Activated naive CD8-positive, alpha-beta T cell (primary cell): ENCODE results near the gene HOXD12.

Source experiments
- H3K27ac Mint-ChIP-seq: one replicate; pipeline ENCODE4 v1.8.0; 2021; ENCODE audit warnings: mixed read lengths
- H3K27me3 Mint-ChIP-seq: one replicate; pipeline ENCODE4 v1.8.0; 2021; ENCODE audit warnings: mixed read lengths
- H3K36me3 Mint-ChIP-seq: one replicate; pipeline ENCODE4 v1.8.0; 2021; ENCODE audit warnings: mixed read lengths
- H3K4me1 Mint-ChIP-seq: one replicate; pipeline ENCODE4 v1.8.0; 2021; ENCODE audit warnings: low read depth, mixed read lengths
- H3K4me3 Mint-ChIP-seq: one replicate; pipeline ENCODE4 v1.8.0; 2021; ENCODE audit warnings: mild to moderate bottlenecking, mixed read lengths
- H3K9me3 Mint-ChIP-seq: one replicate; pipeline ENCODE4 v1.8.0; 2021; ENCODE audit warnings: low read depth, mixed read lengths

HOXD12 gene

DNA sequence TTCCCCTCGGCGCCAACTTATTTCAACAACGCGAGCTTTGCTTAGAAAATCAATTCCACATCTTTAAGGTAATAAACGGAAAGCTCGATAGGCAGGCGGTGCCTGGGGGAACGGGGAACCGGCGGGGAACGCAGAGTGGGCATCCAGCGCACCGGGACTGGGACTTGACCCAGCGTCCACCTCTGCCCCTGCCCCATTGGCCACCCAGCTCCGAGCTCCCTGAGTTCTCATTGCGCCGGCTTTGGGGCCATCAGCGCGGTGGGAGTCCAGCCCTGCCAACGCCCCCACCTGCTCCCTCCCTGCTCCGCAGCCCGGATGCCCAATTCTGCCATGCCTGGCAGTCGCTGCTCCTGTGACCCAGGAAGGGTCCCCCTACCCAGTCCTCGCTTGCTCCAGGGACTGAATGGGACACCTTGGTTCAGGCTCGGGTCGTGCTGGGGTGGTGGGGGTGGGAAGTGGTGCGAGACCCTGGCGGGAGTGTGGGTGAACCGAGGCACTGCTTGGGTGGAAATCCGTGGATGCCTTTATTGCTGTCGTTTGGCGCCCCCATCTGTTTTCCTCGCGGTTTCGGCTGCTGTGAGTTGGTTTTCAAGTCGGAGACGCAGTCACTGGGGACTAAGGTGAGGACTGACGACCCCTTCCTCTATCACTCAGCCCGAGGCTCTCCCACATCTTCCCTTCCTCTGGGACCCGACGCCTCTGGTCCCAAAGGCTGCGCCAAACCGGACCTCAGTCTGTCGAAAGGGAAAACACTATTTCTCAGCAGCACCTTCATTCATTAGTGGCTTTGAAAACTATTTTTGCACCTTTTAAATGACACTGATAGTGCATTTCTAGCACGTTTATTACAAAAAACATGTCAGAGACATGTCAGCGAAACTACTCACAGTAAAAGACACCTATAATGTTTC is 13.5 kb upstream of the HOXD12 start:
- Mint-ChIP-seq H3K4me1 (peaks cover 14% of the 10 kb centered on the region), H3K9me3 (no peaks in the 10 kb centered on the region), H3K27me3 (peaks cover 55% of the 10 kb centered on the region), H3K27ac (no peak overlapping the region), H3K36me3 (peaks cover 5% of the 10 kb centered on the region), H3K4me3 (no peak overlapping the region)

DNA sequence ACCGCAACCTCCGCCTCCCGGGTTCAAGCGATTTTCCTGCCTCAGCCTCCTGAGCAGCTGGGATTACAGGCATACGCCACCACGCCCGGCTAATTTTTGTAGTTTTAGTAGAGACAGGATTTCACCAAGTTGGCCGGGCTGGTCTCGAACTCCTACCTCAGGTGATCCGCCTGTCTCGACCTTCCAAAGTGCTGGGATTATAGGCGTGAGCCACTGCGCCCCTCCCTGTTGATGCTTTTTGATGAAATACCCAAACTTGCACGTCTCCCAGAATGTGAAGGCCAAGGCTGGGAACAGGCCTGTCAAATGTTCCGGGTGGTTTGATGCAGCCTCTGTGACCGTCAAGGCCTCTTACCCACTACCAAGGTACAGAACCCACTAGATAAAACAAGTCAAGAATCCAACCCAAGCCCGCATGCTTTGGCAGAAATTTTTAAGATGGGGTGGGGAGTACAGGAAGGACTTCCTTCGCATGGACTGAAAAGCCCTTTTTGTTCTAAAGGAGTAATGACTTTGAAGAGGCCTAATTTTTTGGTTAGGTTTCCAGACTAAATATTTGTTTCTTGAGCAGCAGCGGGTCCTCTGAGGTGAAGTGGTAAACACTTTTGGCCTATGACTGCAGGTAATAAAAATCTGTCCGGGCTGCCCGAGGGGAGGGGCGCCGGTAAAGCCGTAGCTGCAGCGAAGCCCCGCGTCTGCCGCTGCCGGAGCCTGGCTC is 12.1 kb upstream of the HOXD12 start:
- Mint-ChIP-seq H3K27me3 (peaks cover 62% of the 10 kb centered on the region), H3K36me3 (peaks cover 5% of the 10 kb centered on the region), H3K27ac (no peak overlapping the region), H3K4me3 (no peak overlapping the region), H3K4me1 (peaks cover 23% of the 10 kb centered on the region), H3K9me3 (no peaks in the 10 kb centered on the region)

DNA sequence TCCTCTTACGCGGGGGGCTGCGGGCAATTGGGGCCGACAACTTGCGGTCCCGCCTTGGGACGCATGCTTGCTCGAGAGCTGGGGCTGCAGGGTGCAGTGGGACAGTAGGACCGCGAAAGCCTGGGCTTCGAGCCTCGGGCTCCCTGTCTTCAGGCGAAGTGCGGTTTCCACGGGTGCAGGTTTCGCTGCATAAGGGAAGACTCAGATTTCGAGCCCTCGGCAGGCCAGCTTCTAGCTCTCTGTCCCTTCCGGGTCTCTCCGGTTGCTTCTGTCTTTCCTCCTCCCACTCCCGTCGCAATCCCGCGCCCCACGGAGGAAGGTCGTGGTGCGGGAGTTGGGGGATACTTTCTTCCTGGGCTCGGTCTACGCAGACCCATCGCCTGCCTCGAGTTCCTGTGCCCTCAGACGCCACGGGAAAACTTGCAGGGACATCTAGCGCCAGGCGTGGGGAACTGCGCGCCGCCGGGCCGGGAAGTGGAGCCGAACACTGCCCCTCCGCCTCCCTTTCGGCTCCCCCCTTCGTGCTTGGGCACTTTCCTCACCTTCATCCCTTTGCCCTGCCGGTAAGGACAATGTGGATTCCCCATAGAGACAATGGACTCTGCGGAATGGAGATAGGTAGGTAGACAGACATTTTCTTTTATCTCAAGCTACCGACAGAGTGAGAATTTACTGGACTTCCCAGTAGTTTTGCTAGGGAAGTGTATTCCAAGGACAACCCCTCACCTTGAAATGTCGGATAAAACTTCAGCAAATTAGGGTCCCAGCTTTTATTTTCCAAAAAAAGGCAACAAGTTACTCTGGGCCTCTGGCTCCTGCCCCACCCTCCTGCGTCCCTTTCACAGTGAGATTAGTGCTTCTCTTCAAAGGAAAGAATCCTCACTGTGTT is 11.3 kb upstream of the HOXD12 start:
- Mint-ChIP-seq H3K27ac (no peak overlapping the region), H3K4me3 (peak overlapping the region; percentile 60), H3K4me1 (peaks cover 25% of the 10 kb centered on the region), H3K9me3 (no peaks in the 10 kb centered on the region), H3K36me3 (peaks cover 5% of the 10 kb centered on the region), H3K27me3 (peaks cover 57% of the 10 kb centered on the region)

DNA sequence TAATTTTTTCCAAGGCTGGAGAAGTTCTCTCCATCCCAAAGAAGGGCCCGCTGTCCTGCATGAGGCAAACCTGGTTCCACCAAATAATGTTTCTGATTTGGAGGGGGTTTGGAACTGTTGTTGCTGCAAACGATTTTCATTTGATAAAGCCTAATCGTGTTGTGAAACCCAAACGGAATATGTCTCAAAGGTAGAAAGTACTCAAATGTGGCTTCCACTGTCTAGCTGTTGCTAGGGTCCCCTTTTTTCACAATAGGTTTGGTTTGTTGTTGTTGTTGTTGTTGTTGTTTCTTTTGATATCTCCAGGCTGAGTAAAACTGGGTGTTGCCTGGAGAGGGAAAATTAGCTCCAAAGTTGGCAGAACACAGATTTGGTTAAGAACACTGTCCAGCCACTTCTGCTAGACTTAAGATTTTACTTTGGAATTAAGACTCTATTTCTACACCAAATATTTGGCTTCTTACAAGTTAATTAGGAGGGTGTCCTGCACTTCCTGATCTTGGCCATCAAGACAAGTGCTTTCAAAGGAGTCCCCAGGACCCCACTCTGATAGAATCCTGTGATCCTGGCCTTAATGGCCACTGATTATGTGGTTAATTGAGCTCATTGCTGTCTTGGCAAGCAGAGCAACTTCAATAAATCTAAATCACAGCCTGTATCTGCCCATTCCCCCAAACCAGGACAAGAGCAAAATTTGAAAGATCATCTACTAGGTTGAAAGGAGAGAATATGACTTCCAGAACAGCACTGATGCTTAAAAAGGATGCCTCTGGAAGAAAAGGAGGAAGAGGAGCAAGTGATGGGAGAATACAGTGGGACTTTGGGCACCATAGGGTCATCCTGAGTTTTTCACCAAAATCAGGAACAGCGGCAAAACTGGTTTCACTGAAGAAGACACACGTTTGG is 10.4 kb upstream of the HOXD12 start:
- Mint-ChIP-seq H3K27me3 (peaks cover 59% of the 10 kb centered on the region), H3K4me1 (peaks cover 34% of the 10 kb centered on the region), H3K36me3 (peaks cover 9% of the 10 kb centered on the region), H3K9me3 (peaks cover 4% of the 10 kb centered on the region), H3K4me3 (no peak overlapping the region), H3K27ac (no peak overlapping the region)

DNA sequence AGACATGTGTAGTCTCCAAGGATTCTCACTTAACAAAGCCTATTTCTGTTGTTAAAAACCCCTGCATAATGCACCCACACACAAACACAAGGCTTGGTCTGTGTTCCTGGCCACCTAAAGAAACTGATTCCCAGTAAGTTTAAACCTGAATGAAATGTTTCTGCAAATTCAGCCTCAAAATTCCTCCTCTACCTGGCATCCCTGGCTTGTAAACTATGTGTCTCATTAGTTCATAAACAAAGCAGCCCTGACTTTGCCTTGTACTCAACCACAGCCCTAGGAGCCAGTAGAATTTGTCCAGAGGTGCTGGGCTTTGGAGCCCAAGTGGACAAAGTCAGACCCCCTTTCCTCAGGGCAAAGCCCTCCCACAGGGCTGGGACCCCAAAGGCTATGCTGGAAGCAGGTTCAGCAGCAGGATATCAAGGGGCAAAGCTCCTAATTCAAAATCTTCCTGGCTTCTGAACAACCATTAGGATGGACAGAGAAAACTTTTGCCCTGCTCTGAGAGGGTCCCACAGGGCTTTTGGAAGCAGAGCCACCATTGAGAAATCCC is 9.7 kb upstream of the HOXD12 start:
- Mint-ChIP-seq H3K27me3 (peaks cover 61% of the 10 kb centered on the region), H3K4me1 (peaks cover 34% of the 10 kb centered on the region), H3K27ac (no peak overlapping the region), H3K4me3 (no peak overlapping the region), H3K36me3 (peaks cover 9% of the 10 kb centered on the region), H3K9me3 (peaks cover 4% of the 10 kb centered on the region)

DNA sequence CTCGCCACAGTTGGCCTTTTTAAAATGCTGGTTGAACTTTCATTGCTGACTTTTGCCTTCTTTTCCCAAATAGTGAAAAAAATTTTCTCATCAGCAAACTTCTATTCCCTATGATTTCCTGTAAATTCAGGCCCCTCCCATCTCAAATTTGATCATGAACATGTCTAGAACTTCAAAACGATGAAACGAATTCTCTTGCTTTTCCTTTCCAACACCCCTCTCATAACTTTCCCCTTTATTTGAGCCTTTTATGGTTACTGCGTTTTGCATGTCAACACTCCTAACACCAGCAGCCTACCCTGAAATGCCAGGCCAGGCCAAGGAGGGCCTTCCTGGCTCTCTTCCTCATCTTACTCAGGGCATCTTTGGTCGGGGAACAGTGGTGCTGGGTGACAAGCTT is 8.7 kb upstream of the HOXD12 start:
- H3K36me3 Mint-ChIP-seq = peaks cover 9% of the 10 kb centered on the region
- peaks cover 34% of the 10 kb centered on the region for H3K4me1 Mint-ChIP-seq
- H3K9me3 Mint-ChIP-seq = peaks cover 4% of the 10 kb centered on the region
- no peak overlapping the region for H3K27ac Mint-ChIP-seq
- peaks cover 68% of the 10 kb centered on the region for H3K27me3 Mint-ChIP-seq
- peak overlapping the region; percentile 0 for H3K4me3 Mint-ChIP-seq

DNA sequence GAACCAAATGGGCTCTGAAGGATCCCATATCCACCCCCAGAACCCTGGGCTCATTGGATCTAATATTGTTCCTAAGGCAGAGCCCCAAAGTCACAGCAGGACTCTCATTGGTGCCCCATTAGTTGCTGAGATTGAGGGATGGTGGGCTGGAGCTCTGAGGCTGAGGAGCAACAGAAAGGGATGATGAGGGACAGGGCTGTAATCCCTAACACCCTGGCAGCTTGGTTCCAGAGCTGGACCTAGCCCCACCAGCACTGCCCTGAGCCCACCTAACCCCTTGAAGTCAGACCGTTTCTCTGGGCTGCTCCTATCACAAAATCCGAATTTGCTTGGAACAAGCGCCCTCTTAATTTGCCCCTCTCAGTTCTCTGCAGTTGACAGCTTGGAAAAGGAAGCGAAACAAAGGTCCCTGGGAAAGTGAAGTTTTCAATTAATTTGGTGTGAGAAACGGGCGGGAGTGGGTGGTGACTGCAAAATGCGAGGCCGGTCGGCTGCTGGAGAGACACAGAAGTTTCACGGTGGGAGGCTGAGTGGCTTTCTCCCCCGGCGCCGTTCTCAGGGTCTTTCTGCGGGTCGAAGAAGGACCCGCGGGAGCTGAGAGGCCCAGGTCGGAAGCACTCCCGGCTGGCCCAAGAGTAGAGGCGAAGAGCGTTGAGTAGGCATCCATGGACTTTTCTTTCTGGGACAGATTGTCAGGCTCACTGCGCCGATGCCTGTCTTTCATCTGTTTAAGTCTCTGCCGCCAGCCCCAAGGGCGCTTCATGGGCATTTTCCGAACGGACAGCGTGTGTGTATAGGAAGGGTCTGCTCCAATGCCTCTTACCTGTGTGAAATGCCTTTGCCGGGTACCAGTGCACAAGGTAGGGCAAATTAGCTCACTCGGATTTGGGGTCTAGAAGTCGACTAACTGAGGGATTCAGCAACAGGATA is 8.0 kb upstream of the HOXD12 start:
- H3K36me3 Mint-ChIP-seq = peaks cover 9% of the 10 kb centered on the region
- peaks cover 34% of the 10 kb centered on the region for H3K4me1 Mint-ChIP-seq
- H3K4me3 Mint-ChIP-seq = peak overlapping the region; percentile 70
- no peak overlapping the region for H3K27ac Mint-ChIP-seq
- H3K27me3 Mint-ChIP-seq = peaks cover 71% of the 10 kb centered on the region
- peaks cover 4% of the 10 kb centered on the region for H3K9me3 Mint-ChIP-seq

DNA sequence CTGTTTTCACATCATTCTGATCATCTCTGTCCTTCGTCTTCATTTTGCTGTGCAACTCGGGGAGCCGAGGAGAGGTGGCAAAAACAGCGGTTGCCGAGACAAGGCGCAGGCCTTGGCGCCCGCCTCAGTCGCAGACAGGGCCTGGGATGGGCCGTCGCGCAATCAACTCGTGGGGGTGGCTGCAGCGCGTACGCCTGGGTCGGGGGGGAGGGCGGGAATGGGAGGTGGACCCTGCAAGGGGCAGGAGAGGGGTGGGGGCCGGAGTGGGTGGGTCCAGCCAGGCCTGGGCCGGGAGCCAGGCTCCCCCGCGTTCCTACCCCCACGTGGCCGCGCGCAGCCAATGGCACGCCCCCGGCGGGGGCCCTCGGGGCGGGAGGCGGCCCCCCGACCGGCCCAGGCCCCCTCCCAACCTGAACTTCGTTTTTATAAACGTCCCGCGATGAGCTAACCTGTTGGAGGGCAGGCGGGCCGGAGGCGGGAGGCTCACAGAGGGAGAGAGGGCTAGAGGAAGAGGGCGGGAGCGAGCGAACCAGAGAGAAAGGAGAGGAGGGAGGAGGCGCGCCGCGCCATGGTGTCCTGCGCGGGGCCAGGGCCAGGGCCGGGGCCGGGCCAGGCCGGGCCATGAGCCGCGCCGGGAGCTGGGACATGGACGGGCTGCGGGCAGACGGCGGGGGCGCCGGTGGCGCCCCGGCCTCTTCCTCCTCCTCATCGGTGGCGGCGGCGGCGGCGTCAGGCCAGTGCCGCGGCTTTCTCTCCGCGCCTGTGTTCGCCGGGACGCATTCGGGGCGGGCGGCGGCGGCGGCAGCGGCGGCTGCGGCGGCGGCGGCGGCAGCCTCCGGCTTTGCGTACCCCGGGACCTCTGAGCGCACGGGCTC is 7.1 kb upstream of the HOXD12 start, which contains the start of gene HOXD13:
TSS of gene HOXD13 (plus strand) at position 452 of the 875 bp plus-strand sequence. CDS start at position 622, 170 bp downstream.
- Mint-ChIP-seq H3K4me3 (peak within 1 kb of the TSS; percentile 70), H3K9me3 (peaks cover 4% of the 10 kb centered on the region), H3K27ac (no peak within 1 kb of the TSS)

DNA sequence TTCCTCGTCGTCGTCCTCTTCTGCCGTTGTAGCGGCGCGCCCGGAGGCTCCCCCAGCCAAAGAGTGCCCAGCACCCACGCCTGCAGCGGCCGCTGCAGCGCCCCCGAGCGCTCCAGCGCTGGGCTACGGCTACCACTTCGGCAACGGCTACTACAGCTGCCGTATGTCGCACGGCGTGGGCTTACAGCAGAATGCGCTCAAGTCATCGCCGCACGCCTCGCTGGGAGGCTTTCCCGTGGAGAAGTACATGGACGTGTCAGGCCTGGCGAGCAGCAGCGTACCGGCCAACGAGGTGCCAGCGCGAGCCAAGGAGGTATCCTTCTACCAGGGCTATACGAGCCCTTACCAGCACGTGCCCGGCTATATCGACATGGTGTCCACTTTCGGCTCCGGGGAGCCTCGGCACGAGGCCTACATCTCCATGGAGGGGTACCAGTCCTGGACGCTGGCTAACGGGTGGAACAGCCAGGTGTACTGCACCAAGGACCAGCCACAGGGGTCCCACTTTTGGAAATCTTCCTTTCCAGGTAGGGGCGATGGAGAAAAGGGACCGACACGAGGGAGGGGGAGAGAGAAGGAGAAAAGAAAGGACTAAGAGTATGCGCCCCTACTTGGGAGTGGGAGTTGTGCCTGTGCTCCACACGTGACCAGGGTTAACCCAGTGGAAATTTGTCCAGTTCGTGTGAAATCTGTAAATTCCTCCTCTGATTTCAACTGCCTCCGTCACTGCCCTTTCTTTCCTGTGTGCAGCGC is 6.3 kb upstream of the HOXD12 start:
- peak overlapping the region; percentile 66 for H3K27ac Mint-ChIP-seq
- H3K36me3 Mint-ChIP-seq = peaks cover 4% of the 10 kb centered on the region
- H3K4me1 Mint-ChIP-seq = peaks cover 40% of the 10 kb centered on the region
- H3K9me3 Mint-ChIP-seq = peaks cover 4% of the 10 kb centered on the region
- peak overlapping the region; percentile 64 for H3K4me3 Mint-ChIP-seq
- H3K27me3 Mint-ChIP-seq = peaks cover 70% of the 10 kb centered on the region

More for the DNA sequence above, 7.1 kb upstream of the HOXD12 start, which contains the start of gene HOXD13:
- peaks cover 4% of the 10 kb centered on the region for H3K36me3 Mint-ChIP-seq
- H3K27me3 Mint-ChIP-seq = peaks cover 70% of the 10 kb centered on the region
- H3K4me1 Mint-ChIP-seq = peaks cover 38% of the 10 kb centered on the region

DNA sequence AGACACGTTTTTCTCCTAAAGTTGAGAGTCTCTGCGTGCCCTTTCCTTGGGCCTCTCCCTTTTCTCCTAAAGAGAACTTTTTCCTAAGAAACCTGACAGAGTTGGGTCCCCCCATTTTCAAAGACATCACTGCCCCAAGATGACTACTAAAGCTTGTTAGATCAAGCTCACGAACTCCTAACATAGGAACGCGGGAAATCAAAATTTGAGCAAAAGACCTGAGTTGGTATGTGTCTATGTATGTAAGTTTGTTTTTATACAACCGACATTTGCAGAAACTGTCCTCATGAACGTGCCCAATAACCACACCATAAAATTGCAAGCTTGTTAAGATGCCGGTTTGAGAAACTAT is 5.7 kb upstream of the HOXD12 start:
- Mint-ChIP-seq H3K4me3 (peak overlapping the region; percentile 64), H3K27ac (peak overlapping the region; percentile 66), H3K4me1 (peaks cover 37% of the 10 kb centered on the region), H3K9me3 (peaks cover 4% of the 10 kb centered on the region), H3K27me3 (peaks cover 72% of the 10 kb centered on the region), H3K36me3 (peaks cover 4% of the 10 kb centered on the region)

DNA sequence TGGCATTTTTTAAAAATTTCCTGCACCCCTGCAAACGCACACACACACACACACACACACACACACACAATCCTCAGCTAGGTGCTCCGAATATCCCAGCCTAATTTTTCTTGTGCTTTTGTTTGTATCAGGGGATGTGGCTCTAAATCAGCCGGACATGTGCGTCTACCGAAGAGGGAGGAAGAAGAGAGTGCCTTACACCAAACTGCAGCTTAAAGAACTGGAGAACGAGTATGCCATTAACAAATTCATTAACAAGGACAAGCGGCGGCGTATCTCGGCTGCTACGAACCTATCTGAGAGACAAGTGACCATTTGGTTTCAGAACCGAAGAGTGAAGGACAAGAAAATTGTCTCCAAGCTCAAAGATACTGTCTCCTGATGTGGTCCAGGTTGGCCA is 5.2 kb upstream of the HOXD12 start:
- H3K4me3 Mint-ChIP-seq = no peak overlapping the region
- peaks cover 4% of the 10 kb centered on the region for H3K36me3 Mint-ChIP-seq
- H3K4me1 Mint-ChIP-seq = peaks cover 37% of the 10 kb centered on the region

More for the DNA sequence above, 5.2 kb upstream of the HOXD12 start:
- Mint-ChIP-seq H3K27me3 (peaks cover 72% of the 10 kb centered on the region), H3K9me3 (peaks cover 4% of the 10 kb centered on the region), H3K27ac (no peak overlapping the region)
